ENCODE results near the gene AFTPH.

AFTPH gene

DNA sequence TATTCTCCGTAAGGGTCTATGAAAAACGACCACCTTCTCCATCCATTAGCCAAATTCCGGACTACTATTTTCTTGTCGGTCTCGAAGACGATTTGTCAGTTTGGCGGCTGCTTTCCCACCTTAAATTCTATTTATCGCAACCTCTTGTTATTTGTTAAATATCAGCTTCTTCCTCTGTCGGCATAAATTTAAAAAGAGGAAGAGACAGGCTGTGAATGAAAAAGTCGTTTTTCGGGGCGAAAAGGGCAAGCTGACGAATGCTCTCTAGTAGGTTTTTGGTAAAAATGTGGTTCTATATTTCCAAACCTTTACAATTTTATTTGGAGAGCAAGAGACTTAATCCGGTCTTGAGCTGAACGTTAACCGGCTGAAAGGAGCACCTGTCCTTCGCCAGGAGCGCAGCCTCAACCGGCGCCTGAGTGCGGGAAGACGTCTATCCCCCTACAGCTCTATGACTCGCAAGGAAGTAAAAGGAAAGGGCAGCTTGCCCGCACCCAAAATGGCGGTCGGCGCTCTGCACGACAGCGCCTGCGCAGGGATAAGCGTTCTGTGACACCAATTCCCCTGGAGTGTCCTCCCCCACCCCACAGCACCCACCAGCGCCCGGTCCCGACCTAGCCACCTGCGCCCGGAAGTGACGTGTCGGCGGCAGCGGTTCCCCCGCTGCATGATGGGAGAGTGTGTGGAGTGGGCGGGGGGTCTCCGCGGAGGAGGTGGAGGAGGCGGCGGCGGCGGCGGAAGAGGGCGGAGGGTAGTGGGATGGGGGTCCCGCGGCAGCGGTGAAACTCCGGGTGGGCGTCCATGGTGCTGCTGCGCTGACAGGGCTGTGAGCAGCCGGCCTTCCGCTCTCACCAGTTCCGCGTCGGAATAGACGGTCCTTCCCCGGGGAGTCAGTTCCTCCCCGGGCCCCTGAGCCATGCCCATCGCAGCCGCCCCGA, at the start of gene AFTPH:
Gene AFTPH (plus strand): TSS at position 663 of the 938 bp plus-strand sequence. CDS start 27,147 bp downstream, outside the sequence.
- DNase-seq (ENCODE audit: low spot score), result peak; percentile 99

GRCh38 chr2:64474636-64475035, 49.5 kb upstream of the AFTPH start:
- DNase-seq (ENCODE audit: low spot score), result no peak

GRCh38 chr2:64477037-64477436, 47.1 kb upstream of the AFTPH start:
- DNase-seq (ENCODE audit: low spot score), result no peak

GRCh38 chr2:64477979-64478378, 46.1 kb upstream of the AFTPH start:
- DNase-seq (ENCODE audit: low spot score), result no peak

- no peak for DNase-seq (ENCODE audit: low spot score)
Observed at GRCh38 chr2:64478502-64479230, 45.5 kb upstream of the AFTPH start.

DNA sequence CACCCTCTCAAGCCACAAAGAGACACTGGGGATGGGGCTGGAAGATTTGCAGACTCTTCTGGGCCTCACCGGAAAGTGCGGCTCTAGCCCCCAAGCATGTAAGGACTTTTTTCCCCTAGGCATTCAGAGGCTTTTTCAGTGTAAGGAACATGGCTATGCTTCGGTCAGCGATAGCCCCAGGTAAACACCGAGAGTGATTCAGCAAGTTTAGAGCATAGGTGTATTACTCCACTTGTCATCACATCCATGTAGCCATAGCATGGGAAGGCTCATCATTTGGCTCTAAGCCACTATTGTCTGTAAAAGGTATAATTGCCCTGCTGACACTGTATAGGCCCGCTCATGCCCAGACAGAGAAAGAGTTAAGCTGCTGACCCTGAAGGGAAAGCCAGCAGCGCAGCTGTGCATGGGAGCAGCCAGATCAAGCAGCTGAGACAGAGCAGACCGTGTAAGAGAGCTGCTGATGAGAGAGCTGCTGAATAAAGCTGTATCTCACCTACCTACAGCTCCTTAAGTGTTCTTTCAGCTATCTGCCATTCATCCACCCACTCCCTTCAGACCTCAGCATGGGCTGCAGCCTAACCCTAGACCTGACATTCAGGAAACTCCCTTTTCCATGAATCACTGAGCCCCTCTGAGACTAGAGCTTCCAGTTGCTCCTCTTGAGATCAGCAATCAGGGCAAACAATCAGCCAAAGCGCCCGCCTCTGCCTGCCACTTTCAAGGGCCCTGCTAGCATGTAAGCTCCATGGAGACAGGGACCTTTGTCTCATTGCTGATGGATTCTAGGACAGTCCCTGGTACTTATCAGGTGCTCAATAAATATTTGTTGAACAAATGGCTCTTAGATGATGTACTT, 44.6 kb upstream of the AFTPH start:
- no peak for DNase-seq (ENCODE audit: low spot score)

DNA sequence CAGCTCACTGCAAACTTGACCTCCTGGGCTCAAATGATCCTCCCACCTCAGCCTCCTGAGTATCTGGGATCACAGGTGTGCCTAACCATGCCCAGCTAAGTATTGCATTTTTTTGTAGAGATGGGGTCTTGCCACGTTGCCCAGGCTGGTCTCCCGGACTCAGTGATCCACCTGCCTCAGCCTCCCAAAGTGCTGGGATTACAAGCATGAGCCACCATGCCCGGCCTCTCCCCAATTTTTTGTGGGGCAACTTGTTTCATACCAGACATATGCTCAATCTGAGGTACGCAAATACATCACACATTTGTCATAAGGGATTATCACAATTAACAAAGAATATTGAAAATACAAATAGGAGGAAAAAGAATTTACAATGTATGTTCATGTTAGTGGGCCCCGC, 42.5 kb upstream of the AFTPH start:
- DNase-seq (ENCODE audit: low spot score), result no peak

DNA sequence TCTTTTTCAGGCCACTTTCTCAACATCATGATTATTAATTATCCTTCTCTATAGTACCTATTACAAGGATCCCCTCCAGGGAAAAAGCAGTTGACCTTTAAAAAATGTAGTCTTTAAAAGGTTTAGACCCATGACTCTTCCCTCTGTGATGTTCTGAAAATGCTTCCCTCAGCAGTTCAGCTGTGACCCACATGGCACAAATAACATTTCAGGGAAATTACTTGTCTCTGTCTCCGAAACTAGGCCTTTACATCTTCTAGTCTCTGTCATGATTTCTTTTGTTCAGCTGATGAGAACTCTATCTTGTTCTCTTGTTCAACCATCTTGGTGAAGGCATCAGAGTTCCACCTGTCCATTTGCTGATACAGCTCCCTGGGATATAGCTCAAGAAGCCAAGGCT, 41.9 kb upstream of the AFTPH start:
- no peak for DNase-seq (ENCODE audit: low spot score)

GRCh38 chr2:64482765-64483504, 41.2 kb upstream of the AFTPH start:
- no peak for DNase-seq (ENCODE audit: low spot score)

DNA sequence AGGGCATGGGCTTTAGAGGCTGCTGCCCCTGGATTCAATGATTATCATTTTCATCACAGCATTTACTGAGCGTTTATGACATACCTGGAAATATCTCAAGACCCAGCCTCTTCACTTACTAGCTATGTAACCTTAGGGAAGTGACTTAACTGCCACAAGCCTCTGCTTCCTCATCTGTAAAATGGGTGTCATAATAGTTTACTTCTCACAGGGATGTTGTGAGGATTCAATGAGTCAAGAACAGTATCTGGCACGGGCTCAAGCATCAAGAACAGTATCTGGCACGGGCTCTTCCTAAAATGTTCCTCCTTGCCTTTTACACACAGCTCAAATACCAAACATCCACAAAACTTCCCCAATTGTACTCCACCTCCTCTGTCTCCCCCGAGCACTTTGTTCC, 38.8 kb upstream of the AFTPH start:
- DNase-seq (ENCODE audit: low spot score), result no peak

GRCh38 chr2:64485961-64486360, 38.2 kb upstream of the AFTPH start:
- no peak for DNase-seq (ENCODE audit: low spot score)

- peak; percentile 38 for DNase-seq (ENCODE audit: low spot score)
Observed at GRCh38 chr2:64487256-64488049, 36.7 kb upstream of the AFTPH start.

DNA sequence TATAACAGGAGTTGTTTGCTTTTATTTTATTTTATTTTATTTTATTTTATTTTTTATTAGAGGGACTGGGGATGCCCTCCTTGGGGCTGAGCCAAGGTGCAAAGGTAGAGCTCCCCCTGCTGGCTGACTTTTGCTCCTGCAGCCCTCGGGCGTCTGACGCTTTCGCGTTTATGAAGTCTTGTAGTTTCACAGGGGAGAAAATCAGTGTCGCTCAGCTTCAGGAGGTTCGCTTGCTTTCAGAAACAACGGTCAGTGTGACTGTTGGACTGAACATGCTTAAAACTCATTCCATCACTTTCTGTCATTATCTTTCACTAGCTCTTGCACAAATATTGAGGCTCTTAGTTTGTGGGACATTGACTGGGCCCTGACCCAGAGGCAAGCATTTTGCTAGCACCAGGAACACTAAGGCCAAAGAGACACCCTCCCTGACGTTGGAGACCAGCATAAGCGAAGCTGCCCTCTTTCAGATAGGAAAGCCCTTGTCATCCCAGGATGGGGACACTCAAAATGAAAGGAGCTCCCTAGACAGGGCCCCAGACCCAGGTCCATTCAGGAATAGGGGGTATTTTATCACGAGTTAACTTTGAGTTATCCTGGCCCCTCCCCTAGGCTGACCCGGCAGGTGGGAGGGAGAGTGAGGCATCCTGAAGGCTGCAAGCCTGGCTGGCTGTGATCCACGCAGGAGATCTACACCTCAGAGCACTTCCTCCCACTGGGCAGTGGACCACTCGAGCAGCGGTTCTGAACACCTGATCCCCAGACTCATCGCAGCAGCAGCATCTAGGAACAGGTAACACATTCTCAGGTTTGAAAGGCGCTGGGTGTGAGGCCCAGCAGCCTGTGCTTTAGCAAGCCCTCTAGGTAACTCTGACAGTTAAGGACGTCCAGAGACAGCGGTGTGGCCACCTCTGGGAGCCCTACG, 35.8 kb upstream of the AFTPH start:
- DNase-seq (ENCODE audit: low spot score), result peak; percentile 79

DNA sequence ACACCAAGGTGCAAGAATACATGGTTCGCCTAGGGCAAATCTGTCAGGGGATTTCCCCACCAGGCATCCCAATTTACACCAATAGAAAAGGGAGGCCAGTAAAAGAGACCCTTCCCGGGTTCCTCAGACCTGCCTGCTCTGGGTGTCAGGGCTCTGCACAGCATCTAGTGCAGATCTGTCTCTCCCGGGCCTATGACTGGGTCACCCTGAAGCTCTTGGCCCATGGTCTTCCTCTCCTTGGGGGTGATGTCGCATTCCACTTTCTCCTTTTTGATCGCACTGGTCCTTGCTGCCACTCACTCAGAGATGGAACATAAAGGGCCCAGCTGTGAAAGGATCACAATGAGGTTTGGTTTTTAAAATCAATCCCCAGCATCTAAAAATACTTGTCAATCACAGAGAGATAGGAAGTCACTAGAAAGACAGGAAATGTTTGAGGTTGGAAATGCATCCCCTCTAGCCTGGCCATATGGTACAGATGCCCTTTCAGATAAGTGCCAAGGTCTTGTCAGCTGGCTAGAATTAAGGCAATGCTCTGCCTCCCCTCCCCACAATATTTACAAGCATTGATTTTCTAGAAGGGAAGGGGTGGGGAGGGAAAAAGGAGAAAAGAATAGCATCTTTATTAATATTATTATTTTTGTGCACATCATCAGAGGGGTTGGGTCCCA, 34.9 kb upstream of the AFTPH start:
- no peak for DNase-seq (ENCODE audit: low spot score)

DNA sequence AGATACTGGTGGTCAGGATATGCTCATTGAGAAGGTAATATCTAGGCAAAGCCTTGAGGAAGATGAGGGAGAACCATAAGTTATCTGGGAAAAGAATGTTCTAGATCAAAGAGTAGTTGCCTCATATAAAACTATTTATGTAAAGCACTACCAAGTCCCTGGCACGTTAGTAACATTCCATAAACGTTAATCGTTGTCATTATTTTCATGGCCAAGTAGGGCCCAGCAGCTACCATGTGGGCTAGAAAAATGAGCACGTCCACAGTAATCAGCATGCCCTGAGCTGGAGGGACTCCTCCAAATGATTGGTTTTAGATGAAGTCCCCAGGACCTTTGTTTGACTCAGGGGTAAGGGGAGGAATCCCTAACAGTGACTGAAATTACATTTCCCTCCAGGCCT, 32.7 kb upstream of the AFTPH start:
- DNase-seq (ENCODE audit: low spot score), result no peak

DNA sequence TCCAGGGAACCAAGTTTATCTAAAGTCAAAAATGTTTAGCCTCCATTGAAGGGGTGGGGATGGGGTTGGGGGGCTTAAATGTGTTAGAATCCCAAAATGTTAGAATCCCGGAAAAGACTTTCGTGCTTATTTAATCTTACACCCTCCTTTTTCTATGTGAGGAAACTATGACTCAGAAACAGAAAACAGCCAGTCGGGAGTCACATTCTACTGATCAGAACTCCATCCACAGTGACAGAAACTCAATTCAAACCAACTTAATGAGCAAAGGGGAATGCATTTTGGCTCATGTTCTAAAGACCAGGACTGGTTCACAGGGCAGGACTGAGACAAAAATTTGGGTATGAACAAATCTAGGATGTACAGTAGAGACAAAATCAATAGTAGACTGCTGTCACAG, 31.9 kb upstream of the AFTPH start:
- DNase-seq (ENCODE audit: low spot score), result no peak

DNA sequence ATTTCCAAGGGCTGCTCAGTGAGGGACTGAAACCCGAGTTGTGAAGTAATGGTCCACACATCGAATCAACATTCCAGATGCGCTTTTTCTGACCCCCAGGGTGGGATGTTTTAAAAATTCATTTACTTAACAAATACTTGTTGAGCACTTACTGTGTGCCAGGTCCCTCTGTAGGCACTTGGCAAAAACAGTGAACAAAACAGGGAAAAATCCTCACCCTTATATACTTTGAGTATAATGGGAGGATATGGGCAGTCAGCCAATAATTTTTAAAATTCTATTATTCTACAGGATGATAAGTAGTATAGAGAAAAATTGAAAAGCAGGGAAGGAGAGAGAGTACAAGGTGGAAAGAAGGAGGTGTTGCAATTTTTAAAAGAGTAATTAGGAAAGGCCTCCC, 31.3 kb upstream of the AFTPH start:
- no peak for DNase-seq (ENCODE audit: low spot score)

DNA sequence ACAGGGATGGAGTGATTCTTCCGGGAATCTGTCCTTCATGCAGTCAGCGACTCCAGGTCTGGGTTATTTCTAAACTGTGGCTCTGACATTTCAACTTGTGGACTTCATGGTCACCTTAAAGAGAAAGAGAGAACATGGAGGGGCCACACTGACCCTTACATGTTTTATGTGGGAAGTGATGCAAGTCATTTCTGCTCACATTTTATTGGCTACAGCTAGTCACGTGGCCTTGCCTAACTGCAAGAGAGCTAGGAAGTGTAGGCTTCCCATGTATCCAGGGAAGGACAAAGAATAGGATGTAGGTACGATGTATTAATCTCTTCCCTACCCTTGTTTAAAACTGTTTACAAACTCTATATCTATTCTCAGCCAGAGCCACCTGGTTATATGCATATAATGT, 30.3 kb upstream of the AFTPH start:
- DNase-seq (ENCODE audit: low spot score), result no peak

- DNase-seq (ENCODE audit: low spot score), result no peak
Observed at GRCh38 chr2:64498438-64498837, 25.7 kb upstream of the AFTPH start.
